Neural crest cell (in vitro differentiated cells): ENCODE results near the gene TNC. TPM values are rescaled to one million over a fixed set of nuclear protein-coding genes. Genes with fewer than 3 reads are reported as not detected.

ENCODE experiments used
- DNase-seq: peaks from one replicate; pipeline ENCODE4 v3.0.0; 2021; ENCODE audit warnings: low read depth, mixed read lengths, low spot score
- H3K27ac Mint-ChIP-seq: one replicate; pipeline ENCODE4 v1.8.0; 2021; ENCODE audit warnings: mild to moderate bottlenecking, mixed read lengths; ENCODE audit not compliant: unreplicated experiment
- H3K27me3 Mint-ChIP-seq: 2 replicates; pipeline ENCODE4 v1.8.0; 2021; ENCODE audit warnings: low read depth, mild to moderate bottlenecking, mixed read lengths
- H3K36me3 Mint-ChIP-seq: 2 replicates; pipeline ENCODE4 v1.8.0; 2021; ENCODE audit warnings: low read depth, mild to moderate bottlenecking, mixed read lengths
- H3K4me1 Mint-ChIP-seq: 2 replicates; pipeline ENCODE4 v1.8.0; 2021; ENCODE audit warnings: mixed read lengths
- H3K4me3 Mint-ChIP-seq: one replicate; pipeline ENCODE4 v1.8.0; 2021; ENCODE audit warnings: mild to moderate bottlenecking, mixed read lengths
- H3K9me3 Mint-ChIP-seq: 2 replicates; pipeline ENCODE4 v1.8.0; 2021; ENCODE audit warnings: mixed read lengths
- CTCF ChIP-seq: fragments of 200-600 bp; sonication (generic); conservative IDR thresholded peaks from 2 replicates; pipeline ENCODE4 v1.5.0; 2021; ENCODE audit warnings: antibody characterized with exemption, mild to moderate bottlenecking
- total RNA-seq: library from RNA; stranded (reverse); gene quantifications from 2 replicates; pipeline ENCODE4 v1.2.1, GENCODE V29; 2021

Gene TNC
- total RNA-seq, 1 donor from 2014 or later, result 0.30 TPM

- H3K4me3 Mint-ChIP-seq, result no peak overlapping the region
- H3K9me3 Mint-ChIP-seq, result no peaks in the 10 kb centered on the region
- no peak for TF ChIP-seq CTCF
- no peaks in the 10 kb centered on the region for H3K4me1 Mint-ChIP-seq
- H3K36me3 Mint-ChIP-seq, result no peaks in the 10 kb centered on the region
- no peak overlapping the region for H3K27ac Mint-ChIP-seq
- peaks cover 34% of the 10 kb centered on the region for H3K27me3 Mint-ChIP-seq
- DNase-seq, result no peak
These were observed 128.9 kb downstream of the TNC start for GRCh38 chr9:114988962-114989599.

- H3K4me1 Mint-ChIP-seq, result no peaks in the 10 kb centered on the region
- H3K36me3 Mint-ChIP-seq, result no peaks in the 10 kb centered on the region
- TF ChIP-seq CTCF, result no peak
- peaks cover 36% of the 10 kb centered on the region for H3K27me3 Mint-ChIP-seq
- no peaks in the 10 kb centered on the region for H3K9me3 Mint-ChIP-seq
- H3K27ac Mint-ChIP-seq, result no peak overlapping the region
- DNase-seq, result no peak
- H3K4me3 Mint-ChIP-seq, result no peak overlapping the region
These were observed 130.8 kb downstream of the TNC start for GRCh38 chr9:114987116-114987515.

- no peaks in the 10 kb centered on the region for H3K9me3 Mint-ChIP-seq
- H3K27ac Mint-ChIP-seq, result no peak overlapping the region
- no peak overlapping the region for H3K4me3 Mint-ChIP-seq
- TF ChIP-seq CTCF, result no peak
- peaks cover 37% of the 10 kb centered on the region for H3K27me3 Mint-ChIP-seq
- DNase-seq, result no peak
- H3K4me1 Mint-ChIP-seq, result no peaks in the 10 kb centered on the region
- H3K36me3 Mint-ChIP-seq, result no peaks in the 10 kb centered on the region
These were observed 131.9 kb downstream of the TNC start for GRCh38 chr9:114985959-114986501.

- no peak overlapping the region for H3K4me3 Mint-ChIP-seq
- H3K27ac Mint-ChIP-seq, result no peak overlapping the region
- no peaks in the 10 kb centered on the region for H3K4me1 Mint-ChIP-seq
- H3K36me3 Mint-ChIP-seq, result no peaks in the 10 kb centered on the region
- no peak for TF ChIP-seq CTCF
- no peak for DNase-seq
- no peaks in the 10 kb centered on the region for H3K9me3 Mint-ChIP-seq
- peaks cover 32% of the 10 kb centered on the region for H3K27me3 Mint-ChIP-seq
These were observed 136.9 kb downstream of the TNC start for GRCh38 chr9:114981063-114981462.

- no peak for TF ChIP-seq CTCF
- Mint-ChIP-seq H3K27me3 (peaks cover 4% of the 10 kb centered on the region), H3K9me3 (no peaks in the 10 kb centered on the region), H3K4me1 (no peaks in the 10 kb centered on the region), H3K27ac (no peak overlapping the region), H3K36me3 (no peaks in the 10 kb centered on the region), H3K4me3 (no peak overlapping the region)
- no peak for DNase-seq
These were observed 144.7 kb downstream of the TNC start for GRCh38 chr9:114973216-114973615.
